Lower lobe of right lung (tissue), 2 donors: ENCODE results near the gene HS1BP3. TPM values are rescaled to one million over a fixed set of nuclear protein-coding genes. Genes with fewer than 3 reads are reported as not detected.

Source experiments
- ATAC-seq, 2 donors: fragments of 200-7000 bp; cut with Tn5 transposase; one replicate each; pipeline ENCODE4 v1.9.1; 2020 to 2022; ENCODE audit warnings: mild to moderate bottlenecking in 2 of 2, moderate library complexity in 2 of 2
- DNase-seq: peaks from one replicate; pipeline ENCODE4 v3.0.0-alpha.2; 2020
- H3K27ac ChIP-seq: fragments of 200-600 bp; one replicate; pipeline ENCODE4 v1.8.0; 2022
- H3K27me3 ChIP-seq: fragments of 200-600 bp; one replicate; pipeline ENCODE4 v1.8.0; 2022; ENCODE audit warnings: low read depth
- H3K36me3 ChIP-seq: fragments of 200-600 bp; one replicate; pipeline ENCODE4 v1.8.0; 2022; ENCODE audit warnings: mild to moderate bottlenecking
- H3K4me1 ChIP-seq: fragments of 200-600 bp; one replicate; pipeline ENCODE4 v1.8.0; 2022
- H3K4me3 ChIP-seq: fragments of 200-600 bp; one replicate; pipeline ENCODE4 v1.8.0; 2022; ENCODE audit warnings: mild to moderate bottlenecking
- H3K9me3 ChIP-seq: fragments of 200-600 bp; one replicate; pipeline ENCODE4 v1.8.0; 2022
- intact Hi-C: fragments of 100-400 bp; cut with DNase I; formaldehyde crosslinking; loops from one replicate; pipeline ENCODE4 v1.11.0; 2022
- total RNA-seq: library from RNA; stranded (reverse); fragmentation: NEBNext Ultra II Directional; extraction: Animal tissue kit (Norgen Biotek cat#: 25700); gene quantifications from one replicate; pipeline ENCODE4 v1.2.1, GENCODE V29; 2021
- TF ChIP-seq, protein P1 (sequence below): fragments of 200-600 bp; IDR thresholded peaks from one replicate; pipeline ENCODE4 v1.8.0; 2022; ENCODE audit warnings: antibody characterized with exemption, mild to moderate bottlenecking
- donor health status: DM: no; HTN: yes; CAD: no; lungs with severe emphysema.

The HS1BP3 gene
- total RNA-seq, 1 donor from 2014 or later: 39.9 TPM

- TF ChIP-seq, protein P1, sequence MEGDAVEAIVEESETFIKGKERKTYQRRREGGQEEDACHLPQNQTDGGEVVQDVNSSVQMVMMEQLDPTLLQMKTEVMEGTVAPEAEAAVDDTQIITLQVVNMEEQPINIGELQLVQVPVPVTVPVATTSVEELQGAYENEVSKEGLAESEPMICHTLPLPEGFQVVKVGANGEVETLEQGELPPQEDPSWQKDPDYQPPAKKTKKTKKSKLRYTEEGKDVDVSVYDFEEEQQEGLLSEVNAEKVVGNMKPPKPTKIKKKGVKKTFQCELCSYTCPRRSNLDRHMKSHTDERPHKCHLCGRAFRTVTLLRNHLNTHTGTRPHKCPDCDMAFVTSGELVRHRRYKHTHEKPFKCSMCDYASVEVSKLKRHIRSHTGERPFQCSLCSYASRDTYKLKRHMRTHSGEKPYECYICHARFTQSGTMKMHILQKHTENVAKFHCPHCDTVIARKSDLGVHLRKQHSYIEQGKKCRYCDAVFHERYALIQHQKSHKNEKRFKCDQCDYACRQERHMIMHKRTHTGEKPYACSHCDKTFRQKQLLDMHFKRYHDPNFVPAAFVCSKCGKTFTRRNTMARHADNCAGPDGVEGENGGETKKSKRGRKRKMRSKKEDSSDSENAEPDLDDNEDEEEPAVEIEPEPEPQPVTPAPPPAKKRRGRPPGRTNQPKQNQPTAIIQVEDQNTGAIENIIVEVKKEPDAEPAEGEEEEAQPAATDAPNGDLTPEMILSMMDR: no peak
- Histone ChIP-seq H3K9me3 (no peaks in the 10 kb centered on the region), H3K4me1 (peaks cover 62% of the 10 kb centered on the region), H3K4me3 (no peak overlapping the region), H3K27ac (peak overlapping the region; percentile 8), H3K27me3 (no peaks in the 10 kb centered on the region), H3K36me3 (no peaks in the 10 kb centered on the region)
- DNase-seq (no peak), ATAC-seq (peak in 1 of 2 donors; percentile 8)
- intact Hi-C loops: no loop called here
Observed at GRCh38 chr2:20582600-20583221, 68.2 kb downstream of the HS1BP3 start.

- H3K4me1 ChIP-seq: peaks cover 70% of the 10 kb centered on the region
- H3K36me3 ChIP-seq: no peaks in the 10 kb centered on the region
- H3K27ac ChIP-seq: peak overlapping the region; percentile 83
- intact Hi-C loops: no loop called here
- no peaks in the 10 kb centered on the region for H3K9me3 ChIP-seq
- DNase-seq (peak; percentile 23), ATAC-seq (no peak)
- H3K4me3 ChIP-seq: no peak overlapping the region
- TF ChIP-seq, protein P1: no peak
- no peaks in the 10 kb centered on the region for H3K27me3 ChIP-seq
Observed at GRCh38 chr2:20580690-20581437, 70.0 kb downstream of the HS1BP3 start.

GRCh38 chr2:20579866-20580265 is 71.0 kb downstream of the HS1BP3 start:
- Histone ChIP-seq H3K36me3 (no peaks in the 10 kb centered on the region), H3K4me1 (peaks cover 60% of the 10 kb centered on the region), H3K27me3 (no peaks in the 10 kb centered on the region), H3K4me3 (no peak overlapping the region), H3K9me3 (no peaks in the 10 kb centered on the region), H3K27ac (peak overlapping the region; percentile 83)
- DNase-seq: peak; percentile 76
- intact Hi-C loops: no loop called here
- TF ChIP-seq, protein P1: no peak
- ATAC-seq: peak; percentile 26 to 65

GRCh38 chr2:20578895-20579825 is 71.7 kb downstream of the HS1BP3 start:
- TF ChIP-seq, protein P1: no peak
- intact Hi-C loops: no loop called here
- Histone ChIP-seq H3K27me3 (no peaks in the 10 kb centered on the region), H3K9me3 (no peaks in the 10 kb centered on the region), H3K27ac (peak overlapping the region; percentile 83), H3K36me3 (no peaks in the 10 kb centered on the region), H3K4me1 (peaks cover 59% of the 10 kb centered on the region), H3K4me3 (no peak overlapping the region)
- ATAC-seq (peak; percentile 44 to 68), DNase-seq (peak; percentile 60)

DNA sequence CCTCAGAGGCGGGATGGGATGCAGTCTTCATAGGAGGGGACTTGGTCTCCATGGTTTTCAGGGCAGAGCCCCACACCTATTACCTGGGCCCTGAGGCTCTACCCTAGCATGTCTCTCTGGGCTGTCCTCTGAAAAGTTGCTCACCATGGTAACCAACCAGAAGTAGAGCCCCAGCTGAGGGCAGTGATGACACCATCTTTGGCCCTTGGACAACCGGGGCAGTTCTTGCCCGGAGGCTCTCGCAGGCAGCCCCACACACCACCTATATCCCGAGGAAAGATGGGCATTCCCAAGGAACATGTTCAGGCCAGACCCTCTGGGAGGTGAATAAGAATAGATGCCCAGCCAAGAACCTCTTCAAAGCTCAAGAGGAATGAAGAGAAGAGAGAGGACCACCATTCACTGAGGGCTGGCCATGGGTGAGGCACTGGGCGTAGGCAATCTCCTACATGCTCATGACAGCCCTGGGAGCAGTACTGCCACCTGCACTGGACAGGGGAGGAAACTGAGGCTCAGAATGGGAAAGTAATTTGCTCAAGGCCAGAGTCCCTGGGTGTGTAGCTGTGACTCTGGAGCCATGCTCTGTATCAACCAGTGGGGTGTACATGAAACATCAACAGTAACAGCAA is 72.5 kb downstream of the HS1BP3 start:
- Histone ChIP-seq H3K4me1 (peaks cover 62% of the 10 kb centered on the region), H3K27ac (peak overlapping the region; percentile 83), H3K9me3 (no peaks in the 10 kb centered on the region), H3K27me3 (no peaks in the 10 kb centered on the region), H3K4me3 (no peak overlapping the region), H3K36me3 (no peaks in the 10 kb centered on the region)
- DNase-seq (peak; percentile 26), ATAC-seq (no peak)
- intact Hi-C loops: no loop called here
- TF ChIP-seq, protein P1: no peak
